Suppressor macrophage treated with lipopolysaccharide for 4 hours (primary cell): ENCODE results near the gene HIVEP3.
A peak's percentile ranks its signal among the peaks of the same experiment; 100 is the strongest.

Source experiments
- DNase-seq: peaks from one replicate; pipeline ENCODE4 v3.0.0-alpha.2; 2020

Gene HIVEP3

GRCh38 chr1:41868241-41868998, 50.3 kb downstream of the HIVEP3 start:
- peak; percentile 37 for DNase-seq

- DNase-seq: no peak
Observed at GRCh38 chr1:41866285-41866684, 52.4 kb downstream of the HIVEP3 start.

DNA sequence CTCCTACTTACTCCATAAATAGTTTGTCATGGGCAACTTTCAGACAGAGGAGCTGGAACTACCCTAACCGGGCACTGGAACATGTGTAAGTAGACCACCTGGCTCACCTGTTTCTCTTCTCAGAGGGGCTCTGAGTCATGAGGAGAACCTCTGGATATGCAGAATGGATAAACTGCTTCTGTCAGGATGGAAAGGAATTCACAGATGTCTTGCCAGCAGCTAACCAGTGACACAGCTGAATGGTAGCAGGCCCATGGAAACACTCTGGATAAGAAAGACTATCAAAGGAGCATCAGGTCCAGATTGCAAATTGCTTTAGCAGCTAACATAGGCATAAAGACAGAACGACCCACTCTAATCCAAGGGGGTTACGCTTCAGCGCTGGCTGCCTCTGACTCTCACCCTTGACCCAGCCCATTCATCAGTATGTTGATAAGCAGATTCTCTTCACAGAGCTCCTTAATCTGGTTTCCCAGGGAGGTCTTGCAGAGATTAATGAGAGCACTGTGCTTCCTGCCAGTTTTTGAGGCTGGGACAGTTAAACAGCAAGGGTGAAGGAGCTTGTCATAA, 54.2 kb downstream of the HIVEP3 start:
- no peak for DNase-seq

- DNase-seq: no peak
Observed at GRCh38 chr1:41863718-41864117, 55.0 kb downstream of the HIVEP3 start.

GRCh38 chr1:41862384-41863221, 56.1 kb downstream of the HIVEP3 start:
- peak; percentile 77 for DNase-seq

GRCh38 chr1:41861535-41862383, 57.0 kb downstream of the HIVEP3 start:
- DNase-seq: no peak

DNA sequence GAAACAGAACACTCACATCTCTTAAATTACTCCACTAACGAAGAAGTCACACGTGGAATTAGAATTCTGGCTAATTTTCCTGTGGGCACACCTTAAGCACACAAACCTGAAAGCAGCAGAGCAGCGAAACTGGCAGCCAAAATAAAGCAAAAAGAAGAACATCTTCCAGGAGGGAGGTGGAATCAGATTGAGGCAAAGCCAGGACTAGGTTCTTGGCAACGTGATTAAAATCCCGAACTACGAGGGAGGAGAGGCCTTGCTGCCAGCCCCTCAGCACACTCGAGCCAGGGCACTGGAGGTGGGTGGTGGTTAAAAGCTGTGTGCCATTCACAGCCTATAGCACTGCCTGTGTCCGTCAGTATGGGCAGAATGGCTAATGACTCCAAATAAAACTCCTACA, 58.0 kb downstream of the HIVEP3 start:
- no peak for DNase-seq

DNA sequence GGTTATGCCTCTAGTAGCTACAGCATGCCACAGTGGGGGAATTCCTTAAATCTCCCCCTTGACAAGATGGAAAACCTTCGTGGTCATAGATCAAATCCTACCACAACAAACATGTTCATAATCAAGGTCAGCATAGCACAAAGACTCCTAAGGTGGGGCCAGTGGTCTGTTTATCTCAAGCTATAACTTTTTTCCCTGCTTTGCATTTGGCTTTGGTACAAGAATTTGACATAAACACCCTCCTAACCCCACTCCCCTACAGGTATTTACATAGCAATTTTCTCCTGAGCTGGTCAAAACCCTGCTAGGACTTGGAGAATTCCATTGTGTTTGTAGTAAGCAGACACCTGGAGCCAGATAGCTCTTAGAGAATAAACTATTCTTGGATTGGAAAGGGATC, 58.5 kb downstream of the HIVEP3 start:
- no peak for DNase-seq

GRCh38 chr1:41859686-41860085, 59.0 kb downstream of the HIVEP3 start:
- DNase-seq: no peak

- DNase-seq: no peak
Observed at GRCh38 chr1:41856944-41857285, 61.8 kb downstream of the HIVEP3 start.

- DNase-seq: no peak
Observed at GRCh38 chr1:41856151-41856943, 62.4 kb downstream of the HIVEP3 start.

GRCh38 chr1:41855713-41856112, 63.0 kb downstream of the HIVEP3 start:
- DNase-seq: peak; percentile 34

DNA sequence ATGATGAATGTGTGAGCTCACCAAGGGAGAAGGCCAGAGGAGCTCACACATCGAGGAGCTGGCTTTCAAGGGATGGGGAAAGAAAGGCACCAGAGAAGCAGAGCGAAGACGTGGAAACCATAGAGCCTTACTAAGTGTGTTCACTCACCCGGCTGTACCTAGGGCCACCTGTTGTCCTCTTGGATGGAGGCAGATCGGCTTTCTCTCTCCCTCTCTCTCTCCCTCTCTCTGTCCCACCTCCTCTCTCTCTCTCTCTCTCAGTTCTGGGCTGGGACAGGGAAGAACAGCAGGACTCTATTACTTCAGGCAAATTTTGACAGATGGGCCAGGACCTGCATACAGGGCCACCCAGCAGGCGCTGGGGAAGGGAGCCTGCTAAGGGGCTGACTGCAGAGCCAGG, 64.8 kb downstream of the HIVEP3 start:
- no peak for DNase-seq

DNA sequence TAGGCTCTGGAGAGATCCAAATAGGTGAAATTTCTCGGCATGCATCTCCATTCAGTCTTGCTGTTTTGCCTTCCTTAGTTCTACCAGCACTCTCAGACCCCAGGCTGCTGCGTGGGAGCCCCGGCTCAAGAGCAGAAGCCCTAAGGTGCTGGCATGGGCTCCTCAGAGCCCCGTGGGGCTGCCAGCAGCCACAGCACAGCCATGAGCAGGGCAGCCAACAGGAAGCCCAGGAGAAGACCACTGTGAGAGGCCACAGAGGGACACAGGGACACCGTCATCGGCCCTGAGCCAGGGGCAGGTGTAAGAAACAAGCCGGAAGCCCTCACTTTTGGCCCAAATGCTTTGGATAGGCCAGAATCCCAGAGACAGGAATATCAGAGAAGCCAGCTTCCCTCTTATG, 66.6 kb downstream of the HIVEP3 start:
- no peak for DNase-seq

DNA sequence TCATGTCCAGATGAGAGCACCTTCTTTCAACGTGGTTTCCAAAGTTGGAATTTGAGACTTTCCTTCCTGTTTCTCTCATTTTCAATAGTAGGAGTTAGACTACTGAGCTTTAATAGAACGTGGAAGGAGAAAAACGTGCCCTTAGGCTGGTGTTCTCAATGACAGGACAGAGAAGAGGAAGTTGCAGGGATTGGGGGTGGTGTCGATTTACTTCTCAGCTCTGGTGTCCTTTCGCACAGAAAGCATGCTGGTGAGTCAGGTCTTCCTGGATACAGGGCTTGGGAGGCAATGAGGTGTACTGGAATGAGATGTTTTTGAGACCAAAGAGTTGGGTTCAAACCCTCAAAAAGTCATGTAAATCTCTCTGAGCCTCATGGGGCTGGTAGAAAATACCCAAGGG, 67.1 kb downstream of the HIVEP3 start:
- peak; percentile 89 for DNase-seq

- no peak for DNase-seq
Observed at GRCh38 chr1:41850029-41850428, 68.7 kb downstream of the HIVEP3 start.

GRCh38 chr1:41849211-41849759, 69.4 kb downstream of the HIVEP3 start:
- DNase-seq: no peak

DNA sequence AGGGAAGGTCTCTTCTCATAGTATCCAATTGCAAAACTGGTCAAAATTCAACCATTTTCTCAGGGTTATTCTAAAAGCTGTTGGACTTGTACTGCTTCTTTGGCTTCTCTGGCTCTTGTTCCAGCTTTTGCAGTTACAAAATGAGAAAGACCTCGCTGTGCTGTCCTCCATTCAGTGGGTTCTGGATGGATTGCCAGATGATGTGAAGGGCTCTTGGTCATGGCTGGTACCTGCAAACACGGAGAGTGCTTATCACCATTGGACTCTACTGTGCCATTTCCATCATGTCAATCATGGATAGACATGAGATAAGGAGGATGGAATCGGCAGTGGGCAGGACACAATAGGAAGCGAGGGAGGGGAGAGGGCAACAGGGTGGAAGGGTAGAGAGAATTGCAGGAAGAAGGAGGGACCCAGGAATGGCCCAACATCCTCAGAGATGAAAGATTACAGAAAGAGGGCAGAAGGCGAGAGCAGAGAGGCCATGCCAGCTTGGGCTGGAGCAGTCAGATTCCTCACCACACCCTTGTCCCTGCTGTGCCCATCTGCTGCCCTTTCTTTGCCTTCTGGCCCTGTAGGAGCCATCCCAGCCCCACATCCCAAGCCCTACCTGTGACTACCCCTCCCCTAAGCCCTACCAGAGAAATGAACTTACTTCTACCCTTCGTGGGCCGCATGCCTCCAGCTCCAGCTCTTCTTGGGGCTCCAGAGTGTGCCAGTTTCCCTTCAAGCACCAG, 70.3 kb downstream of the HIVEP3 start:
- DNase-seq: no peak

GRCh38 chr1:41847733-41848132, 71.0 kb downstream of the HIVEP3 start:
- no peak for DNase-seq

- peak; percentile 70 for DNase-seq
Observed at GRCh38 chr1:41846625-41847405, 71.9 kb downstream of the HIVEP3 start.
